Spinal cord (tissue), 10 donors: ENCODE results near the gene NCK2. TPM values are rescaled to one million over a fixed set of nuclear protein-coding genes. Genes with fewer than 3 reads are reported as not detected.
"Not testable (repeated sequence)": the region's sequence is repeated elsewhere in the genome, so short reads cannot be mapped to it uniquely, and the experiment has no call there.

Experiments
- DNase-seq, 6 donors: peaks; one replicate each; pipeline versions ENCODE4 v3.0.0 to v3.0.0-alpha.2; 2013 to 2015; ENCODE audit warnings: low spot score in 6 of 6, low read depth in 4 of 6
- H3K27ac ChIP-seq: one replicate; pipeline ENCODE4 v1.5.1; 2013; ENCODE audit warnings: low read depth, low read length, control low read depth
- H3K27me3 ChIP-seq: one replicate; pipeline ENCODE4 v1.6.1; 2013; ENCODE audit warnings: low read length; ENCODE audit not compliant: control insufficient read depth, insufficient read depth
- H3K36me3 ChIP-seq: one replicate; pipeline ENCODE4 v1.6.1; 2013; ENCODE audit warnings: low read length; ENCODE audit not compliant: control insufficient read depth, insufficient read depth
- H3K4me1 ChIP-seq: one replicate; pipeline ENCODE4 v1.6.1; 2013; ENCODE audit warnings: low read length; ENCODE audit not compliant: control insufficient read depth, insufficient read depth
- H3K4me3 ChIP-seq: one replicate; pipeline ENCODE4 v1.5.1; 2013; ENCODE audit warnings: low read depth, low read length, control low read depth
- H3K9me3 ChIP-seq: one replicate; pipeline ENCODE4 v1.6.1; 2013; ENCODE audit warnings: low read length; ENCODE audit not compliant: control insufficient read depth, insufficient read depth
- WGBS: methylation state at CpG from one replicate; pipeline ENCODE4 v1.1.5; 2013; ENCODE audit warnings: missing lambda C conversion rate; ENCODE audit not compliant: insufficient coverage; 5-methylcytosine and 5-hydroxymethylcytosine counted together
- polyA plus RNA-seq, 2 donors: library from polyadenylated mRNA; unstranded; fragments of 120-200 nt; gene quantifications; one replicate each; pipeline ENCODE4 v1.2.1, GENCODE V29; 2013; ENCODE audit not compliant: insufficient read length in 2 of 2
- total RNA-seq, 2 donors: library from RNA; depleted of rRNA in 1 of 2; stranded (reverse); fragments of 120-200 nt in 1 of 2; fragments of >200 nt in 1 of 2; gene quantifications; one replicate each; pipeline versions ENCODE4 v1.2.3 to v1.2.4, GENCODE V29; 2013 to 2014
- donor health status: healthy.

Gene NCK2
- total and polyA plus RNA-seq, 4 donors = 22.7 to 62.5 (median 51.0) TPM

DNA sequence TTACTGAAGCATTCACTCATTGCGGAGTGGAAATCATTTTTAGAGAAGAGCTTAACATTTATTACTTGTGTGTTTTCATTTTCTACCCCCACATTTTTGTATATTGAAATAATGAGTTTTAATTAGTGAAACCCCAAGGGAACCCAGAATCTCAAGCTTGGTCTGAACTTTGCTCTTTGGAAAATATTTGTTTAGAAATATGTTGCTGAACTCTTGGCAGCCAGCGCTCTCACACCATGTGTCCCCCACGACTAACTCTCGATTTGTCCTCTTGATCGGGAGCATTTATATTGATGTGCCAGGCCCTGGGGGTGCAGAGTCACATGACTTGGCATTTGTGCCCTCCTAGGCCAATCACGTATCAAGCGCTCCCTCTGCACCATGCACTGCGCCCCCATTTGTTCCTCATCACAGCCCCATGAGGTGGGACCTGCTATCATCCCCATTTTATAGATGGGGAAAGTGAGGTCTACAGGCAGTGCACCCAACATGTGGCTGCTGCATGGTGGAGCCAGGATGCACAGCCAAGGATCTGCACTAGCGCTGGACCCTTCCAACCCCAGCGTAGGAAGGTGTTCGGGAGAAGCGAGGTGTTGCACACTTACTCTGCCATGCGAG, 149.7 kb downstream of the NCK2 start:
- Histone ChIP-seq H3K27ac (no peak overlapping the region), H3K4me3 (no peak overlapping the region), H3K9me3 (peaks cover 2% of the 10 kb centered on the region), H3K36me3 (peaks cover 12% of the 10 kb centered on the region), H3K4me1 (peaks cover 11% of the 10 kb centered on the region), H3K27me3 (no peaks in the 10 kb centered on the region)
- WGBS = 95% methylated on average over 3 of the region's 13 CpGs
- DNase-seq = no peak

GRCh38 chr2:105895990-105896764, 151.5 kb downstream of the NCK2 start:
- 88% methylated on average over 10 of the region's 10 CpGs for WGBS
- Histone ChIP-seq H3K36me3 (peaks cover 12% of the 10 kb centered on the region), H3K4me1 (peaks cover 3% of the 10 kb centered on the region), H3K27me3 (no peaks in the 10 kb centered on the region), H3K27ac (no peak overlapping the region), H3K9me3 (peaks cover 3% of the 10 kb centered on the region), H3K4me3 (no peak overlapping the region)
- no peak for DNase-seq

GRCh38 chr2:105896765-105897163, 152.1 kb downstream of the NCK2 start:
- Histone ChIP-seq H3K27me3 (no peaks in the 10 kb centered on the region), H3K9me3 (peaks cover 3% of the 10 kb centered on the region), H3K27ac (no peak overlapping the region), H3K36me3 (peaks cover 12% of the 10 kb centered on the region), H3K4me1 (peaks cover 3% of the 10 kb centered on the region), H3K4me3 (no peak overlapping the region)
- 100% methylated on average over 3 of the region's 4 CpGs for WGBS
- no peak for DNase-seq

- DNase-seq, H3K27me3 ChIP-seq, H3K4me3 ChIP-seq, H3K4me1 ChIP-seq, H3K27ac ChIP-seq, H3K9me3 ChIP-seq: not testable (repeated sequence)
- peaks cover 12% of the 10 kb centered on the region for H3K36me3 ChIP-seq
- 100% methylated on average over 1 of the region's 1 CpG for WGBS
These were observed 153.0 kb downstream of the NCK2 start for GRCh38 chr2:105897694-105898093.

- no peaks in the 10 kb centered on the region for H3K36me3 ChIP-seq
- no peaks in the 10 kb centered on the region for H3K4me1 ChIP-seq
- WGBS = 93% methylated on average over 4 of the region's 7 CpGs
- no peak overlapping the region for H3K4me3 ChIP-seq
- no peaks in the 10 kb centered on the region for H3K27me3 ChIP-seq
- no peak overlapping the region for H3K27ac ChIP-seq
- no peak for DNase-seq
- H3K9me3 ChIP-seq = peaks cover 3% of the 10 kb centered on the region
These were observed 158.5 kb downstream of the NCK2 start for GRCh38 chr2:105903051-105903674.

DNA sequence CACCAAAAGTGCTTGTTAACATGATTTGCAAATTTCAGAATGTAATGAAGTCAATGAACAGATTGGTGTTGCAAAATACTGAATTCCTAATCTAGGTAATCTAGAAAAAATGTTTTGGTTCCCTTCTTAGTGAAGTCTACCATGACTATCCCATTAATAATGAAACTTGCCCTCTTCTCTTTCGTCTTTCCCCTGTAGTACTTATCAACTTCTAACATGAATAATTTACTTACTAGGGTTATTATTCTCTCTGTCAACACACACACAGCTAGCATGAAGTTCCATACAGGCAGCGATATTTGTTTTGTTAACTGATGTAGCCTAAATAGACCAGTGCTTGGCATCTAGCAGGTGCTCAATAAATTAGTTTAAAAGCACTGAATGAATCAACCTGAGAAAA, 160.2 kb downstream of the NCK2 start:
- no peaks in the 10 kb centered on the region for H3K36me3 ChIP-seq
- DNase-seq = no peak
- H3K4me3 ChIP-seq = no peak overlapping the region
- peaks cover 1% of the 10 kb centered on the region for H3K9me3 ChIP-seq
- H3K27me3 ChIP-seq = no peaks in the 10 kb centered on the region
- H3K27ac ChIP-seq = no peak overlapping the region
- no CpG with 5 or more reads among the region's 2 CpGs for WGBS
- peaks cover 3% of the 10 kb centered on the region for H3K4me1 ChIP-seq

GRCh38 chr2:105906481-105906880, 161.8 kb downstream of the NCK2 start:
- Histone ChIP-seq H3K4me3 (no peak overlapping the region), H3K27ac (no peak overlapping the region), H3K9me3 (no peaks in the 10 kb centered on the region), H3K36me3 (no peaks in the 10 kb centered on the region), H3K4me1 (peaks cover 7% of the 10 kb centered on the region), H3K27me3 (no peaks in the 10 kb centered on the region)
- WGBS = 93% methylated on average over 1 of the region's 3 CpGs
- DNase-seq = no peak

DNA sequence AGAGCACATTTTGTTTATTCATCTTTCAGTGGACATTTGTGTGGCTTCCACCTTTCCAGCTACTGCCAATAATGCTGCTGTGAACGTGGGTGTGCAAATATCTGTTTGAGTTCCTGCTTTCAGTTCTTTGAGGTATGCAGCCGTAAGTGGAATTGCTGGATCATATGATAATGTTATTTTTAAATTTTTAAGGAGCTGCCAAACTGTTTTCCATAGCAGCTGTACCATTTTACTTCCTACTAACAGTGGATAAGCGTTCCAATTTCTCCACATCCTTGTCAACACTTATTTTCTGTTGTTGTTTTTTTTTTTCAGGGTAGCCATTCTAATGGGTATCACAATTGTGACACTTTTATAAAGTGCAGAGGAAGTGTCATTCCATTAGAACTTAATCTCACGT, 162.5 kb downstream of the NCK2 start:
- Histone ChIP-seq H3K27me3 (no peaks in the 10 kb centered on the region), H3K27ac (no peak overlapping the region), H3K9me3 (no peaks in the 10 kb centered on the region), H3K4me1 (peaks cover 7% of the 10 kb centered on the region), H3K36me3 (no peaks in the 10 kb centered on the region), H3K4me3 (no peak overlapping the region)
- DNase-seq = no peak
- WGBS = 83% methylated on average over 1 of the region's 4 CpGs

GRCh38 chr2:105909215-105909614, 164.5 kb downstream of the NCK2 start:
- WGBS = 83% methylated on average over 4 of the region's 4 CpGs

More at GRCh38 chr2:105909215-105909614, 164.5 kb downstream of the NCK2 start:
- H3K9me3 ChIP-seq = peaks cover under 1% of the 10 kb centered on the region
- H3K4me3 ChIP-seq = no peak overlapping the region
- DNase-seq = no peak
- no peaks in the 10 kb centered on the region for H3K36me3 ChIP-seq
- H3K27ac ChIP-seq = no peak overlapping the region
- peaks cover 7% of the 10 kb centered on the region for H3K4me1 ChIP-seq
- H3K27me3 ChIP-seq = no peaks in the 10 kb centered on the region
